Non-pigmented ciliary epithelial cell (primary cell): Measurements from ENCODE around the gene TOX2.

Experiments used
- DNase-seq: peaks from one replicate; pipeline ENCODE4 v3.0.0-alpha.2; 2010; ENCODE audit warnings: low read depth

TOX2 gene

DNA sequence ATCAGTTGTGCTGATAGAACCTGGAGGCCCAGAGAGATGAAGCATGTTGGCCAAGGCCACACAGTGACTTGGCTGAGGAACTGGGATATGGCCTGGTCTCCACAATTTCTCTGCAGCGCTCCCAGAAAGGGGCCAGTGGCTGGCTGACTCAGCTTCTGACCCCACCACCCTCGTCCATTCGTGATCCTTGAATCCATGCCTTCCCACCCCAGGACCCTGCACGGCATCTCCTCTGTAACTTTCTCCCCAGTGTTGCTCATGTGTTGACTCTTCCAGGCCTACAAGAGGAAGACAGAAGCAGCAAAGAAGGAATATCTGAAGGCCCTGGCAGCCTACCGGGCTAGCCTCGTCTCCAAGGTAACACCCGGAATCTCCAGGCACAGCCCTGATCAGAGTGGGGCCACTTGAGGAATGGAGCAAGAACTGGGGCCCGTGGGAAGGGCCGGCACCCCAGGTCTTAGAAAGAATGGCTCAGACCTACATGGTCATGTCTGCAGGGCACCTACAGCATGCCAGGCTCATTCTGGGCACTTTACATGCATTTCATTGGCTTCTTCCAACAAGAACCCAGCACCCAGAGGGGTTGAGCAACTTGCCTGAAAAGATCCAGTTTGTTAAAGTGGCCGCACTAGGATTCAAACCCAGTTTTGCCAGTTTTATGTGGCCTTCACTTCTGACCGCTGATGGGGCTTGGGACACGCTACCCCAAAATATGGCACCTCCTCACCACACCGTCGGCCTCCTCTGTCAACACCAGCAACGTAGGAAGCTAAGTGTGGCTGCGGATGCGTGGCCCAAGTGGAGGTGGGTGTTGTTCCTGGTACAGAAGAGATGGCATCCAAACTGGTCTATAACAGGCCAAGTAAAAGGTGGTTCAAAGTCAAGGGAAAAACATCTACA, 150.1 kb downstream of the TOX2 start:
- DNase-seq: no peak

DNA sequence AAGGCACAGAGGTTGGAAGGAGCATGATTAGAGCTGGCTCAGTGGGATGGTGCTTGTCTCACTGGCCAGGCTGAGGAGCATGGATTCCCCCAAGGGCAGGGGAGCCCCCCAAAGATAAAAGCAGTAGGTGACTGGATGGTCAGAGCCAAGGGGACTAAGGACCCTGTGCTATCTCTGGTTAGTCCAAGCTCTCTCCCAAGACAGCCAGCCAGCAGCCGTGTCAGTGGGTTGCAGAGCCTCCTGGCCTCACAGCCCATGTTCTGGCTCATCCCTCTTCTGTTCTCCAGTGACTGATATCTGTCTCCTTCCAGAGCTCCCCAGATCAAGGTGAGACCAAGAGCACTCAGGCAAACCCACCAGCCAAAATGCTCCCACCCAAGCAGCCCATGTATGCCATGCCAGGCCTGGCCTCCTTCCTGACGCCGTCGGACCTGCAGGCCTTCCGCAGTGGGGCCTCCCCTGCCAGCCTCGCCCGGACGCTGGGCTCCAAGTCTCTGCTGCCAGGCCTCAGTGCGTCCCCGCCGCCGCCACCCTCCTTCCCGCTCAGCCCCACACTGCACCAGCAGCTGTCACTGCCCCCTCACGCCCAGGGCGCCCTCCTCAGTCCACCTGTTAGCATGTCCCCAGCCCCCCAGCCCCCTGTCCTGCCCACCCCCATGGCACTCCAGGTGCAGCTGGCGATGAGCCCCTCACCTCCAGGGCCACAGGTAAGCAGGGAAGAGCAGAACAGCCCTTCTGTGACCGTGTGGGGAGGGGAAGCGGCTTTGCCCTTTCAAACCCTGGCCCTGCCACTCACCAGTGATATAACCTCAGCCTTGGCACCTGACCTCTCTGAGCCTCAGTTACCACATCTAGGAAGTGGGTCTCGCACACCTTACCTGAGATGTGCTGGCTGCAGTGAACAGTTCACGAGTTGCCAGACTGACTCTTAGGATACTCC, 151.0 kb downstream of the TOX2 start:
- no peak for DNase-seq

DNA sequence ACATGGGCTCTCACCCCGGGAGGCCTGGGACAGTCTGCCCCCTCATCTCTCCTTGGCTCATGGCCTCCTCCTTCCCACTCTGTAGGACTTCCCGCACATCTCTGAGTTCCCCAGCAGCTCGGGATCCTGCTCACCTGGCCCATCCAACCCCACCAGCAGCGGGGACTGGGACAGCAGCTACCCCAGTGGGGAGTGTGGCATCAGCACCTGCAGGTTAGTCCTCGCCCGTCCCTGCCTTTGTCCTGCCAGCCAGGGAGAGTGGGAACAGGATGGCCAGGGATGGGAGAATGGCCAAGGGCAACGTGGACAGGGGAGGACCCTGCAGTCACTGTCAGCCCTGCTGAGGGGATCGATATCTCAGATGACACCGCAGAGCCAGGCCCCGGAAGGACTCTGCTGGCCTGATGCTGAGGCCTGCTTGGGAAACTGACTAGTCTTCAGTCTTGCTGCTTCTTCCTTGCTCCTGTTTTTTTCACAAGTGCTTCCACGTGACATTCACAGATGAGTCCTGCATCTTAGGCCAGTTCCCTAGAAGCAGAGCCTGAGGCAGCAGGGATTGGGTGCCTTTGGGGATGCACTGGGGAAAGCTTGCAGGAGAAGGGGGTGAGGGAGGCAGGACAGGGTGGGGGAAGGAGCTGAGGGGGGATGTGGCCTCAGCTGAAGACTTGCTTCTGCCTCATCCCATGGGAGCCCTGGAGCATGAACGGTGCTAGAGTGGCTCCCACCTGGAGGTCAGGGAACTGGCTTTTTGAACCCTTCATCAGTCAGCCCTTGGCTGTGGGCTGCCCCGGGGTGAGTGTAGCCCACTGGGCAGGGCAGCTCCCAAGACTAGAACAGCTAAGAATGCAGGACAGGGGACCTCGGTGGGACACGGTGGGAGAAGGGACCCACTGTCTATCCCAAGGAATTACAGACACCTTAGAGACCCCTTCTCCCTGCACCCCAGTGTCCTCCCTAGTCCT, 152.3 kb downstream of the TOX2 start:
- DNase-seq: no peak

DNA sequence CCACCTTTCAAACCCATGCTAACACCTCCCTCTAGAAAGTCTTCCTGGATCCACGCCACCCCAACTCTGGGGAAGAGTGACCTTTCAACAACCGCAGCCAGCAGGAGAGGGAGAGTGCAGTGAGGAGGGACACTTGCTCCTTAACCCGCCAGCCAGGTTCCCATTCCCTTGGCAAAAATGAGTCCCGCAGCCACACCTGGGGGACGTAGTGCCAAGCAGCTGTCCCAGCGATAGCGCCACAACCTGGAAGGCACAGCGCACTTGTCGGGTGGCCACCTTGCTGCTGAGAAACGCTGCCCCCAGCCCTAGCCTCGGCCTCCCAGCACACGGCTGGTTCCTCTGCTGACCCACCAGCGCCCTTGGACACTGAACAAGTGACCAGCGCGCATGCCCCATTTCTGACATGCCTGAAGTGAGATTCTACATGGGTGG, 153.0 kb downstream of the TOX2 start:
- no peak for DNase-seq

DNA sequence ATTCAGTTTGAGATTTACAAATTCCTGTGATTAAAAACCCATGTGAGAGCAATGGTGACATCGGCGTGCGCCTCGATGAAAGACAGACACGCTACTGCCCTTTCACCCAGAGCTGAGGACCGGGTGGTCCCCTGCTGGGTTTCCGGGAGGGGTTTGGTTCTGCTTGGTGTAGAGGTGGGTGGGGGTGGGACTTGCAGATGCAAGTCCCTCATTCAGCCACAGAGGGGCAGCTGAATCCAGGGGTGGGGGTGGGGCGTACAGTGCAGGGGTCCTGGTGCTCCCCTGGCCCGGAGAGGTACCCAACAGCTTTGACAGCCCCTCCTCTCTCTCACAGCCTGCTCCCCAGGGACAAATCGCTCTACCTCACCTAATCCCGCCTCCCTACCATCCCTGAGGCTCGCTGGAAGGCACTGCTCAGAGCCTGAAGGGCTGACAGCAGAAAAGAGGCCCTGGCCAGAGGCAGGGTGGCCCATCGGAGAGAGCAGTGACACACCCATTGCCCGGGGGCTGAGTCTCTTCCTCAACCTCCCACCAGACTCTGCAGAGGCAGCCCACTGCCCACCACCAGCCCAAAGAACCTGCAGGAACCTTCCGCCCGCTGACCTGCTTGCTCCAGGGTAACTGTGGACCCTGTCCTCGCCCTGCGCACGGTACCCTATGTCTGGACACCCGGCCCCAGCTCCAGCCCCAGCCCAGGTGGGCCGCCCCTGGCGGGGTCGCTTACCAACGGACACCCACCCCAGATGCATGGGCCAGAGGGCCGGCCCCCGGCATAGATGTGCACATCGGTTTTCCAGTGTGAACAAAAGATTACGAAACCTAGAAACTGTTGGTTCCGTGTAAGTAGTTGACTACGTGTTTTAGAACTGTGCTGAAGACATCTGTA, 153.9 kb downstream of the TOX2 start:
- no peak for DNase-seq

DNA sequence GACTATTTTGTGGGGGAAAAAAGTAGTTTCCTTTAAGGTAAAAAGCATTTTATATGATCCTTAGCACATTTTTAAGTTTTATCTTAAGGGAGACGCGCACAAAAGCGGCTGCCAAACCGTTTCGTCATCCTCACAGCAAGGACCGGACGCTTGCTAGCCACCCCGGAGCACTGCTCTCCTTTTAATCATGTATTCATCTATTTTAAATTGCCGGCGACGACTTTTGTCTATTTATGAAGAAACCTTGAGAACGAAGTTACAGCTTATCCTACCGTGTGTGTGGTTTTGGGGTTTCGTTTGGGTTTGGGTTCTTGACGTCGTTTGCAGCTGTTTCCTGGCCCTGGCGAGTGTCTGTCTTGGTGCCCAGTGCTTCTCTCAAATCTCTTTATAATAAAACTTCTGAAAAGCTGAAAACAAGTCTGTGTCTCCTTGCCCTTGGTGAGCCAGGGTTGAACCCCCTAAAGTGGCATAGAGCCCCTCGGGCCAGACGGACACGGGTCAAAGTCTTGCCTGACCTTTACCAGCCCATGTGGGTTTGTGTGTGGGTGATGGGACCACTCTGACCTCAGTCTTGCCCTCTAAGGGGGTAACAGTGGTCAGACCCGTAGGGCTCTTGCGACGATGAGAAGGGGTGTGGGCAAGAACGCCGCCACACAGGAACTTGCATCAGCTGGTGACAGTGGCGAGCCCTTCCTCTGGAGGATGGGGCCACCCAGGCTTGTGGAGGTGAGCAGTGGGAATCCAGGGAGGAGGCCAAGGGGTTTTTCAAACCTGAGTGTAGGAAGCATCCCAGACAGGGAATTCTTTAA, 154.8 kb downstream of the TOX2 start:
- no peak for DNase-seq

DNA sequence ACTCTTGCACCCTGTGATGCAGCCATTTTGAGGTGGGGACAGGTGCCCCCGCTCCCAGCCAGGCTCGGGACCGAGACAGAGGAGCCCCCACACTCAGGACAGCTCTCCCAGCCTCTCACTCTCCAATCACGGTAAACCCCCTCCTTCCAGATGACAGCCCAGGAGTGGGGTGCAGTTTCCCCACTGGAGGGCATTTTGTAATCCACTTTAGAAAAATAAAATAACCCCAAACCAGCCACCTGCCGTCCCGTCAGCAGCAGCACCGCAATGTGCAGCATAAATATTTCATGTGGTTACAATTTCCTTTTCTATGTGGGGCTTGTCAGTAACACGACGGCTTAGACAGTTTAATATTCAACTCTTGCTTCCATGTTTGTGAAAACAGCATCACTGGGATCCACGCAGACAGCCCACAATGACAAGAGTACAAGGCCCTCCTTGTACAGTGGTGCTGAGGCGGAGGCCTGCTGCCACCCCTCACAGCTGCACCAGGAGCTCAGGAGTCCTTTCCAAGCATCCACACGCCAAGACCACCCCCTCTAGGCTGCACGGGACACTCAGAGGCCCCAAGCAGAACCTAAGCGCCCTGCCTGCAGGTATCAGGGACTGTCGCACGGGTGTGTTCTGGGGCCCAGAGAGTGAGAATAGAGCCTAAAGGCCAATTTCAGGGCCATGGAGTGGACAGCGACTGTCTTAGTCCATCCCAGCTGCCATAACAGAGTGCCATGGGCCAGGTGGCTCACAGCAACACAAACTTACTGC, 155.7 kb downstream of the TOX2 start:
- no peak for DNase-seq

DNA sequence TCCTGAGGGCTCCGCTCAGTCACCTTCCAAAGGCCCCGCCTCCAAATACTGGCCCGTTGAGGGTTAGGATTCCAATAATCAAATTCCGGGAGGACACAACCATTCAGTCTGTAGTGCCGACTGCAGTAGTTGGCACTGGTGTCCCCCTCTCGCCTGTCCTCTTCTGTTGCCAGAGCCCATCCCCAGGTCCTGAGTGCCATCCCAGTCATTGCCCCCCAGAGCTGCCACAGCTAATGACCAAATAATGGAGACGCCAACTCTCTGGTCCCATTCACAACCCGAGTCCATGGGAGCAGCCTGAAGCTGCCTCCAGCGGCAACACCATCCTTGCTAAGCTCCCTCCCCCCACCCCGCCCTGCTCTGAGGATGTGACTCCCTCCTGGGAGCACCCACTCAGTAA, 156.4 kb downstream of the TOX2 start:
- no peak for DNase-seq

DNA sequence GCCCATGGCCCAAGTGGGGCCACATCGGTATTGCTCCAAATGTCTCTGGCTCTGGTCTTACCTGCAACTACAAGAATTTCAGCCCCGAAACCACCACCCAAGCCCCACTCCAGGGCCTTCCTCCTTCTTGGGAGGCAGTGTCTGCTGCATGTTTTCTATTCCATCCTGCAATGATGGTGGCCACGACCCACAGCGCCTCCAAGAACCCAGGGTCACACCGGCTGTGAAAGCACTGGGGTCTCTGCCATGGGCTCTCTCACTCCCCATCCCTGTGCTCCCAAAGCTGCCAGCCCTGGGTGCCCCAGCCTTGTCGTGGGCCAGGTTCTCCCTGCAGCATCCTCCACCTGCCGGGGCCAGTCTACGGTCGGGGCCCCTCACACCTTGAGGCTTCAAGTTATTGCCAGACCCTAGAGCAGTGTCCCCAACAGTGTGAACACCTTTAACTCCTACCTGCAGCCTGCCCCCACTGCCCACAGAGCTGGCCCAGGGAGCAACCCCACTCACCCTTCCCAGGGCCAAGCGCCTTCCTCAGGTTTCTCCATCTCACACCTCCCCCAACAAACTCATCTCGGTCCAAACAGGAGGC, 157.0 kb downstream of the TOX2 start:
- no peak for DNase-seq

DNA sequence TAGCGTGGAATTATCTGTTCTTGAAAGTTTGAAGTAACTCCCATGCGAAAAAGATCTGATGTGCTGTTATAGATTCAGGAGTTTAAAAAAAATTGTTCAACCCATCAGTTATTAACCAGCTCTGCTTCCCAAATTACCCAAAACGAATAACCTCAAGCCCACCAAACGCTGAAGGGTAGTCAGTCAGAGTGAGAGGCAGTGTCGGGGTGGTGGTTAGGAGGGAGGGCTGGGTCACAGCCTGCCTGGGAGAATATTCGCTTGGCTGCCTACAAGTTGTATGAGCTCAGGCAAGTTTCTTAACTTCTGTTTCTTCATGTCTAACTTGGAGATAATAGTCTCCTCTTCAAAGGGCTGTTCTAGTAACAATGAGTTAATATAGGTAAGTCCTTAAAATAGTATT, 157.7 kb downstream of the TOX2 start:
- no peak for DNase-seq

DNA sequence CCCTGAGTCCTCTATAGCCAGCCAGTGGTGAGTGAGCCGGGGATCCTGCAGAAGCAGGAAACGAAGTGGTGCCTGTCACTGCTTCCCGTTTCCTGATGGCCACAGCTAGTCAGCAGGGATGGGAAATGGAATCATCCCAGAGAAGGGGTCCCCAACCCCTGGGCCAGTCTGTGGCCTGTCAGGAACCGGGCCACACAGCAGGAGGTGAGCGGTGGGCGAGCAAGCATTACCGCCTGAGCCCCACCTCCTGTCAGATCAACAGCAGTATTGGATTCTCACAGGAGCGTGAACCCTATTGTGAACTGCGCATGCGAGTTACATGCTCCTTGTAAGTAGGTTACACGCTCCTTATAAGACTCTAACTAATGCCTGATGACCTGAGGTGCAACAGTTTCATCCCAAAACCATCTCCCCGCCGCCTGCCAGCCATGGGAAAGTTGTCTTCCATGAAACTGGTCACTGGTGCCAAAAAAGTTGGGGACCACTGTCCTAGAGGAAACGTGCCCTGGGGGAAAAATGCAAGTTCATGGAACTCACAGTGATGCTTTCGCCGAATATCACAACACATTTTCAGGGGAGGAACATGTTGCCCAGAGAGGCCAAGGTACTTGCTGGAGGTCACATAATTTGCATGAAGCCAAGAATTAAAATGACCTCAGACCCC, 158.5 kb downstream of the TOX2 start:
- DNase-seq: no peak

DNA sequence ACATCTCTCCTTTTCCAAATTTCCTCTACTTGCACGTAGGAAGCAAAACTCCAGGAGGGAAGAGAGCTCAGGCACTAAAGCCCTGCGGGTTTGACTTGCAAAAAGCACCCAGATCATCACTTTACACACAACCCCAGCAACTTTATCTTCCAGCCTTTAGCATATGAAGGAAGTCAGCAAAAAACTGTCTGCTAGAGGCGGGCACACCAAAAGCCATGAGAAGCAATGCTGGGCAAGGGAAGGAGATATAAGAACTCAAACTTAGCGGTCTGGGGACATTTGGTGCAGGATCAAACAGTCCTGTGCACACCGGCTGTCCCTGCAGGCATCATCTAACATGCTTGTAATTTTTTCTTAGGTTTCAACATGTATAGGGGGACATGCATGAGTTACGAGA, 159.0 kb downstream of the TOX2 start:
- DNase-seq: no peak

DNA sequence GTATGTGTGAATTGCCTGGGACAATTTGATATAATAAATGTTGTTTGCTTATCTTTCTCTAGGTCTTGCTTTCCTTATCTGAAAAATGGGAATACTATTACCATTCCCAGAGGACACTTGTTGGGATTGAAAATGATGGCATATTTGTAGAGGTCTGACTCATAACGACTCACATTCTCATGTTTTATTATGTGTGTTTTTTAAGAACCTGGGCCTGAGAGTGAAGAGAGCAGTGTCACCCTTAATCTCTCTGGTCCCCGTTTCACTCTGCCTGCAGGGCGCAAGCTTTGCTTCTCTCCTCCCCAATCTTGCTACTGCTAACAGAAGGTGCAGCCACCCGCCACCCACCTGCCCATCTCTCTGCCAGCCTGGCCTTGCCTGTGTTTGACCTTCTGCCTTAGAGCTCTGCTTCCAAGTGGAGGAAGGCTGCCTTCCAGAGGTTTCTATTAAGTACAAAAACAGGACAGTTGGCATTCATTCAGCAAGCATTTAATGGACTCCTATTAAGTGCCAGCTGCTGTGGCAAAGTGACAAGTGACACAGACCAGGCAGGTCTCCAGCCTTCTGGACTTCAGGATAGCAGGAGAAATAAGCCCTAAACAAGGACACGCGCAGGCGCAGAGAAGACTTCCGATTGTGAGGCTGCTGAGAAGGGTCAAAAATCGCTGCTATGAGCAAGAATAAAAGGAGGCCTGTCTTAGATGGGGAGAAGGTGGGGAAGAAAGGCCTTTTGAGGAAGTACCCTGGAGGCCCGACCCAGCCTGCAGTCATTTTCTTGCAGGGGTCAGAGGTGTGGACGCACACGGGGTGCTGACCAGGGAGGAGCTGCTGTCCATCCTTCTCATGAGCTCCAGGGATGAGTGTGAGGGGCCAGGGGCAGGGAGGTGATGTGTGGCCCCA, 159.8 kb downstream of the TOX2 start:
- DNase-seq: no peak

DNA sequence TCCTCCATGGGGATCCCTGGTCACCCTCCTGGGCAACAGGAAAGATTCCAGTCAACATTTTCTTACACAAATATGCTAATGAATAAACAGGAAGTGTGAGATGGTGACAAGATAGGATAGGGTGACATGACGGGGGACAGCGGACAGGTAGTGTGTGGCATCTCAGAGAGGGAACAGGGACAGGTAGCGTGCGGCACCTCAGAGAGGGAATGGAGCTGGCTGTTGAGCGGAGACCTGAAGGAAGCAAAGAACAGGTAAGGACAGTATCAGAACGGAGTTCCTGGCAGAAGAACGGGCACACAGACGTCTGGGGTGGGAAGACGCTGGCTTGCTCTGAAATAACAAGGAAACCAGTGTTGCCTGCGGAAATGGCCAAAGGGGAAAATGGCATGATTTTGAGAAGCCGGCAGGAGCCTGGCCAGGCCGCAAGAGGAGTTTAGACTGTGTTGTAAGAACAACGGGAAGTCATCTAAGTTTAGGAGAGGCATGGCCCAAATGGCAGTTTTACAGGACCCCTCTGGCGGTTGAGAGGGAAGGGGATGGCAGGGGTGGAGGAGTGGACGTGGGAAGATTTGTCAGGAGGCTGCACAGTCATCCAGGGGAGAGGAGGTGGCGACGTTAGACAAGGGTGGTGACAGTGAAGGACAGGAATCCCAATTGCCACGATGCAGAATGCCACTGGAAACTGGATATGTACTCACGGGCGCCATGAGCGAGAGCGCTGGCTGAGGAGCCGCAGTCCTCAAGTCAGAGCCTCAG, 160.7 kb downstream of the TOX2 start:
- no peak for DNase-seq

DNA sequence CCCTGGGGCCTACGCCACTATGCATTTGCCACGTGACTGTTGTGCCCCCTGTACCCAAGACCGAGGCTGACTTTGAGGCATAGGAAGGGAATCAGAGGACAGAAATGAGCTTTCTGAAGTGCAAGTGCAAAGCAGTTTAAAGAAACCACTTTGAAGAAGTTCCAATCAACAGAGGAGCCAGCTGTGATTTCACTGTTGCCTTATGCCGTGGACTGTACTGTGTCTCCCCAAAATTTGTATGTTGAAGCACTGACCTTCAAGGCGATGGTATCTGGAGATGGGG, 161.2 kb downstream of the TOX2 start:
- DNase-seq: no peak

DNA sequence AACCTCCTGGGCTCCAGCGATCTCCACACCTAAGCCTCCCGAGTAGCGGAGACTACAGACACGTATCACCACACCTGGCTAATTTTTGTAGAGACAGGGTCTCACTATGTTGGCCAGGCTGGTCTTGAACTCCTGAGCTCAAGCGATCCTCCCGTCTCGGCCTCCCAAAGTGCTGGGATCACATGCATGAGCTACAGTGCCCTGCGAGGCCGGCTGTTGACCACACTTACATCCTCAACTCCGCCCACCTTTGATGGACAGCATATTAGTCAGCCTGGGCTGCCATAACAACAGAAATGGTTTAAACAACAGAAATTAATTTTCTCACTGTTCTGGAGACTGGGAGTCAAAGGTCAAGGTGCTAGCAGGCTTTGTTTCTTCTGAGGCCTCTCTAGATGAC, 164.6 kb downstream of the TOX2 start:
- no peak for DNase-seq

DNA sequence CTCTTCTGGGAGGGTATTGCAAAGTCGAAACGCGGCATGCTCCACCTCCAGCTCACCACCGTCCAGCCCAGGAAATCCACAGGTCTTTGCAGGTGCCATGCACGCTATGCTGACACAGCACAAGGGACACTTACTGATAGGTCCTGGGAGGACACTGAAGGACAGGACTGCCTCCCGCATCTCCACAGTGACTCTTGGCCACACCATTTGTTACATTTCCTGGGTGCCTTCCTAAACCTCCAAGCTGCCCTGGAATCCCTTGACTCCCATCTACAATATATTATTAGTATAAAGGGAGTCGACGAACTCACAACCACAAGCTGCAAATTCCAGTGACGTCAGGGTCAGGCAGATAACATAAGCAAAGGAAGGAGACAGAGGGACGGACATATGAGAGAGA, 165.4 kb downstream of the TOX2 start:
- DNase-seq: no peak
